PC-9 (cell line): ENCODE measurements around the gene TRIP12. TPM values are rescaled to one million over a fixed set of nuclear protein-coding genes. Genes with fewer than 3 reads are reported as not detected.

Experiments
- BruUV-seq: library from RNA; stranded (reverse); fragments of 400-500 nt; replicated peaks from 2 replicates; lab custom pipeline; 2021; lab: Mats Ljungman, UMichigan
- CTCF ChIA-PET: fragments of 300-600 bp; sonication (Branson Sonifier 250); formaldehyde crosslinking; loops from one replicate; lab custom pipeline; 2022; ENCODE audit warnings: antibody characterized with exemption; lab: Charles Lee
- POLR2A ChIA-PET: fragments of 300-600 bp; sonication (Branson Sonifier 250); formaldehyde crosslinking; loops from one replicate; lab custom pipeline; 2022; ENCODE audit warnings: antibody characterized with exemption; ENCODE audit not compliant: unreplicated experiment; lab: Charles Lee
- DNase-seq, 2 experiments: peaks; one replicate each; pipeline versions ENCODE4 v3.0.0 to v3.0.0-alpha.2; 2015 to 2022; ENCODE audit warnings: mixed read lengths in 1 of 2
- H2AFZ ChIP-seq: fragments of 200-600 bp; sonication (generic); 2 replicates; pipeline ENCODE4 v1.8.1; 2017; ENCODE audit warnings: antibody characterized with exemption
- H3F3A ChIP-seq: fragments of 200-600 bp; sonication (generic); 2 replicates; pipeline ENCODE4 v1.8.1; 2017; ENCODE audit warnings: antibody characterized with exemption, mild to moderate bottlenecking, low read depth; ENCODE audit not compliant: insufficient read depth
- H3K27ac ChIP-seq: fragments of 200-600 bp; sonication (generic); 2 replicates; pipeline ENCODE4 v1.6.1; 2016; ENCODE audit warnings: mixed run types
- H3K27me3 ChIP-seq: fragments of 200-600 bp; sonication (generic); 2 replicates; pipeline ENCODE4 v1.6.1; 2016; ENCODE audit warnings: low read depth, mixed run types; ENCODE audit not compliant: insufficient read depth
- H3K36me3 ChIP-seq: fragments of 200-600 bp; sonication (generic); 2 replicates; pipeline ENCODE4 v1.6.1; 2016; ENCODE audit warnings: low read depth, mixed run types
- H3K4me1 ChIP-seq: fragments of 200-600 bp; sonication (generic); replicated peaks from 2 replicates; pipeline ENCODE4 v1.6.1; 2016; ENCODE audit warnings: mixed run types; ENCODE audit not compliant: insufficient read depth
- H3K4me2 ChIP-seq: fragments of 200-600 bp; sonication (generic); 2 replicates; pipeline ENCODE4 v1.6.1; 2017; ENCODE audit warnings: mixed run types
- H3K4me3 ChIP-seq: fragments of 200-600 bp; sonication (generic); 2 replicates; pipeline ENCODE4 v1.6.1; 2016; ENCODE audit warnings: mixed run types
- H3K79me2 ChIP-seq: fragments of 200-600 bp; sonication (generic); 2 replicates; pipeline ENCODE4 v1.6.1; 2017; ENCODE audit warnings: low read depth, mixed run types
- H3K9me2 ChIP-seq: fragments of 200-600 bp; sonication (generic); 2 replicates; pipeline ENCODE4 v1.8.1; 2017; ENCODE audit warnings: mild to moderate bottlenecking; ENCODE audit not compliant: insufficient read depth
- H3K9me3 ChIP-seq: fragments of 200-600 bp; sonication (generic); 2 replicates; pipeline ENCODE4 v1.8.1; 2016; ENCODE audit warnings: low read depth; ENCODE audit not compliant: insufficient read depth
- H4K20me1 ChIP-seq: fragments of 200-600 bp; sonication (generic); 2 replicates; pipeline ENCODE4 v1.8.1; 2017; ENCODE audit not compliant: insufficient read depth
- EZH2 ChIP-seq: fragments of 200-600 bp; sonication (generic); IDR thresholded peaks from 2 replicates; pipeline ENCODE4 v1.8.0; 2017; ENCODE audit warnings: antibody characterized with exemption, low read depth
- intact Hi-C: fragments of 100-400 bp; cut with micrococcal nuclease; formaldehyde crosslinking; loops from one replicate; pipeline ENCODE4 v1.10.0; 2022; ENCODE audit not compliant: unreplicated experiment
- total RNA-seq: library from RNA; stranded (reverse); gene quantifications from 2 replicates; pipeline ENCODE4 v1.2.3, GENCODE V29; 2021
- TF ChIP-seq, protein P1 (sequence below): fragments of 200-600 bp; sonication (generic); conservative IDR thresholded peaks from 2 replicates; pipeline ENCODE4 v1.6.1; 2017; ENCODE audit warnings: mixed run types, antibody characterized with exemption, mild to moderate bottlenecking, moderate library complexity

Gene TRIP12
- total RNA-seq, 1 experiment from 2014 or later, result 226 TPM

DNA sequence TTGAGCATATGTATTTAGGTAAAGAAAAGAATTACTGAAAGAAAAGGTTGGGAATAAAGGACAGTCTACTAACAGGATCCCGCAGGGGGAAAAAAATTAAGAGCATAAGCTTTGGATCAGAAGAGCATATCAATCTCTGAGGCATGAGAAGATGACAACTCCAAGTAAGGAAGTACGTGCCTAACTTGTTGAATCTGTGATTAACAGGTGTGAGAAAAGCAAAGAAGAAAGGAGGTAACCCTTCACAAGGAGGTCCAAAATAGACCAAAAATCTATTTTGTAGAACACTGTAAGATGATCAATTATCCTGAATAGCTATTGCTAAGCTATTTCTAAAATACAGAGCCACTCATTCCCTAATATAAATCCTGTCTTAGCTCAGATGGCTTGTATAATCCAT, 32.8 kb downstream of the TRIP12 start:
- CTCF ChIA-PET, result no interaction called here
- Histone ChIP-seq H3K27ac (no peak overlapping the region), H3K4me2 (no peak overlapping the region), H2AFZ (no peak overlapping the region), H4K20me1 (peaks cover 68% of the 10 kb centered on the region), H3K36me3 (no peaks in the 10 kb centered on the region), H3K4me3 (no peak overlapping the region), H3K79me2 (peaks cover 93% of the 10 kb centered on the region), H3K4me1 (no peaks in the 10 kb centered on the region), H3F3A (no peaks in the 10 kb centered on the region; the same call in 1 of the 2 replicates), H3K9me3 (no peaks in the 10 kb centered on the region), H3K27me3 (no peaks in the 10 kb centered on the region), H3K9me2 (no peaks in the 10 kb centered on the region)
- TF ChIP-seq, protein P1, sequence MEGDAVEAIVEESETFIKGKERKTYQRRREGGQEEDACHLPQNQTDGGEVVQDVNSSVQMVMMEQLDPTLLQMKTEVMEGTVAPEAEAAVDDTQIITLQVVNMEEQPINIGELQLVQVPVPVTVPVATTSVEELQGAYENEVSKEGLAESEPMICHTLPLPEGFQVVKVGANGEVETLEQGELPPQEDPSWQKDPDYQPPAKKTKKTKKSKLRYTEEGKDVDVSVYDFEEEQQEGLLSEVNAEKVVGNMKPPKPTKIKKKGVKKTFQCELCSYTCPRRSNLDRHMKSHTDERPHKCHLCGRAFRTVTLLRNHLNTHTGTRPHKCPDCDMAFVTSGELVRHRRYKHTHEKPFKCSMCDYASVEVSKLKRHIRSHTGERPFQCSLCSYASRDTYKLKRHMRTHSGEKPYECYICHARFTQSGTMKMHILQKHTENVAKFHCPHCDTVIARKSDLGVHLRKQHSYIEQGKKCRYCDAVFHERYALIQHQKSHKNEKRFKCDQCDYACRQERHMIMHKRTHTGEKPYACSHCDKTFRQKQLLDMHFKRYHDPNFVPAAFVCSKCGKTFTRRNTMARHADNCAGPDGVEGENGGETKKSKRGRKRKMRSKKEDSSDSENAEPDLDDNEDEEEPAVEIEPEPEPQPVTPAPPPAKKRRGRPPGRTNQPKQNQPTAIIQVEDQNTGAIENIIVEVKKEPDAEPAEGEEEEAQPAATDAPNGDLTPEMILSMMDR, result no peak
- no peak for TF ChIP-seq EZH2
- no peak for DNase-seq
- POLR2A ChIA-PET, result no interaction called here
- BruUV-seq, result no TSS peak
- intact Hi-C loops, result no loop called here

DNA sequence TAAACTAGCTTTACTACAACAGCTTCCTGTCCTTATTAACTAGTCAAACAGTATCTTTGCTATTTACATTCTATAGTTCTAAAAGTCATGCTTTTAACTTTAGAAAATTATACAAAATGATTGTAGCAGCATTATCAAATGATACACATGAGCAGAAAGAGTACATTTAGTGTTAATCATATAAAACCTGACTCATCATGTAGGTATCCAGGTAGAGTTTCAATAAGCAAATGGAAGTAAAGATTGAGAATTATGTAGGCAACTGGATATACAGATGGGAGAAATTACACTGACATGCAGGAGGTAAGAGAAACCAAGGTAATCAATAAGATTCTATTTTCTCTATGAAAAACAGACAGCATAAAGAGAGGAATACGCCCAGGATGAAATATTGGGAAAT, 33.8 kb downstream of the TRIP12 start:
- Histone ChIP-seq H3K36me3 (peaks cover 6% of the 10 kb centered on the region; the same call in 1 of the 2 replicates), H3K27me3 (no peaks in the 10 kb centered on the region), H3K4me2 (no peak overlapping the region), H3K79me2 (peaks cover 93% of the 10 kb centered on the region), H3K4me1 (no peaks in the 10 kb centered on the region), H3K27ac (no peak overlapping the region), H2AFZ (no peak overlapping the region), H4K20me1 (peaks cover 67% of the 10 kb centered on the region), H3K9me3 (no peaks in the 10 kb centered on the region), H3K9me2 (no peaks in the 10 kb centered on the region), H3F3A (peaks cover 4% of the 10 kb centered on the region; the same call in 1 of the 2 replicates), H3K4me3 (no peak overlapping the region)
- TF ChIP-seq, protein P1, result no peak
- no peak for TF ChIP-seq EZH2
- ChIA-PET POLR2A (no interaction called here), CTCF (no interaction called here)
- intact Hi-C loops, result no loop called here
- BruUV-seq, result no TSS peak
- no peak for DNase-seq

DNA sequence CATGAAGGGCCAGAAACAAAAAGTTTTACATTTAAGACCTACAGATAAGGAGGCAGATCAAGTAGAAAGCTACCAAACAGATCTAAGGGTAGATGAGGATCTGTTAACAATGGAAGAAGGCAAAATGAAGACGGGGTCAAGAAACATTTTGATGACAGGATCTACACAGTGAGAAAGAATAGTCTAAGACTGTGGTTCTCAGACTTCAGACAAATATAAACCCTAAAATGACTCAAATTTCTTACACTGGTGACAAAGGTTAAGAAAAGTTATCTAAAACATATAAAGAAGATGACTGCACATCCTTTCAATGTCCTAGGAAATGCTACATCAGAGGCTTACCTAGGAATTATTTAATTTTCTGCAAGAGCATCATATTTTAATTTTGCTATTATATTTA, 34.4 kb downstream of the TRIP12 start:
- Histone ChIP-seq H3K36me3 (peaks cover 6% of the 10 kb centered on the region; the same call in 1 of the 2 replicates), H4K20me1 (peaks cover 61% of the 10 kb centered on the region), H2AFZ (no peak overlapping the region), H3K4me3 (no peak overlapping the region), H3K27me3 (no peaks in the 10 kb centered on the region), H3K27ac (no peak overlapping the region), H3K4me2 (no peak overlapping the region), H3K79me2 (peaks cover 93% of the 10 kb centered on the region), H3F3A (peaks cover 4% of the 10 kb centered on the region; the same call in 1 of the 2 replicates), H3K9me2 (no peaks in the 10 kb centered on the region), H3K9me3 (no peaks in the 10 kb centered on the region), H3K4me1 (no peaks in the 10 kb centered on the region)
- CTCF ChIA-PET, result no interaction called here
- no peak for TF ChIP-seq EZH2
- TF ChIP-seq, protein P1, result no peak
- DNase-seq, result no peak
- POLR2A ChIA-PET, result no interaction called here
- BruUV-seq, result no TSS peak
- intact Hi-C loops, result no loop called here
